Measurements from ENCODE around the gene ANKRD33B.
A peak's percentile ranks its signal among the peaks of the same experiment; 100 is the strongest.

The ANKRD33B gene

DNA sequence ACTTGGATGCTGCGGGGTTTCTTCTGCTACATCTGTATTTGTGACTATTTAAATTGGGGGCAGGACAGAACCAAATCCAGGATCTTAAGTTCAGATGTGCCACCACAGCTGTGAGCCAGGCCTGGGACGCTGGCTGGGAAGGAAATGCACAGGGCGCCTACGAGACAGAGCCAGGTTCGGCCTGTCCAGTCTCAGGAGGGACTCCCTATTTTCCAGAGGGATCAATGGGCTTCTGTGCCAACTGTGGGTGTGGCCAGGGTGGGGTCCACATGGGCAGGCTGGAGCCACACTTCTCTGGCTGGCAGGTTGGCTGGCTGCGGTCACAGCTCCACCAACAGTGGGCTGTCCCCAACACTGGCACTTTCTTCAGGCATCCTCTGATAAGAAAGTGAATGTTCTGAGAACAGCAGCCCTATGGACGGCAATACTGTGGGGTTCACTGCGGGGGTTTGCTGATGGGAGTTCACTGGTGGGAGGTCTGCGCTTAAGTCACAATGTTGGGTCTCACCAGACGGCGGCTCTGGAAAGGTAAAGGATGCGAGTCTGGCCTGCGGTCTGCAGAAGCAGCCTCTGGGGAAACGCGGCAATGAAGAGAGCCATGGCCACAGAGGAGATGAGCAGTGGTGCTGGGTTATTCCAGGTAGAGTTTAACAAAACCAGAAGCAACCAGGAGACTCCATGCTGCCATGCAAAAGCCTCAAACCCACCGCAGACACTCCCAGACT, 119.1 kb downstream of the ANKRD33B start:
- DNase-seq, result no peak

DNA sequence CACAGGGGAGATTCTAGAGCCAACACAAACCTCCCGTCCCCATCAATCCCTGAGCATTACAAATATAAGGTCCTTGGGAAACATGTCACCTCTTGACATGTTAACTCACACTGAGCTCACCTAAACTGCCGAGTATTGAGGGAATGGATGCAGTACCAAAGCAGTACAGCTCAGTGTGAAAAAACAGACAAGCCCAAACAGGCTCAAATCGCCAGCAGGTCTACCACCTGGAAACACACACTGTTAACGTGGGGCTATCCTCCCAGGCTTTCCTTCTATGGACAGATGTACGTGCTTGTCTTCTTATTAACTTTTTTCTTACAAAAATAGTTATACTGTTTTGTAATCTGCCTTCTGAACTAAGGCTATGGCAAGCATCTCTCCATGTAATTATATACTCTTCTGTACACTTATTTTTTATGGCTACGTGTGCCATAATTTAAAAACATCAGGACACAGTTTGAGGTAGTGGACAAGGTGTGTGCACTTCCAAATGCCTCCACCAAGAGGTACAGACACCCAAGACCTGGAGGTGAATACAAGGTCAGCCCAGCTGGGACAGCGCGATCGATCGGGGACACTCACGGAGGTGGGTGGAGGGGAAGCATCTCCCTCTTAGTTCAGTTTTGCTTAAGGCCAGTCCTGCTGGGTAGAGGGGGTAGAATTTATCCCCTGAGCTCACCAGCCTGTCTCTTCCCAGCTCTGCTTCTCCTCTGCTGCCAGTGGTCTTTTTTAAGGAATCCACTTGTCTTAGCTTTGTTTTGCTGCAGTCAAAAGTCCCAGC, 120.6 kb downstream of the ANKRD33B start:
- no peak for DNase-seq

DNA sequence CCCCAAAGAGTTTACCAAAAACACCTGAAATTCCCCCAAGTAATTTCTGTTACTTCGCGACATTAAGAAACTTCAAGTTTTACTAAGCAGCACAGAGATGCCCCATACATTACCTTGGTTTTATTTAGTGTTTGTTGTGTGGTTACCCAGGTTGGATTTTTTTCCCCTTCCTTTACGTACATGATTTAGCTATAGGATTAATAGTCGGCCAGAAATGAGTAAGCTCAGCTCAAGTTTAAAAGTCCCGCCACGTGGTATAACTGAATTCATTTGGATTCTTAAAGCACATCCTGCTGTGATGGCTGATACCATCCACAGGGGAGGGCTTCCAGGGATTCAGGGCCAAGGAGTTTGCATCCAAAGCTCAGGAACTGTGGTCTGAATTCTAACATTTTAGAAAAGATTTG, 121.2 kb downstream of the ANKRD33B start:
- DNase-seq, result no peak

DNA sequence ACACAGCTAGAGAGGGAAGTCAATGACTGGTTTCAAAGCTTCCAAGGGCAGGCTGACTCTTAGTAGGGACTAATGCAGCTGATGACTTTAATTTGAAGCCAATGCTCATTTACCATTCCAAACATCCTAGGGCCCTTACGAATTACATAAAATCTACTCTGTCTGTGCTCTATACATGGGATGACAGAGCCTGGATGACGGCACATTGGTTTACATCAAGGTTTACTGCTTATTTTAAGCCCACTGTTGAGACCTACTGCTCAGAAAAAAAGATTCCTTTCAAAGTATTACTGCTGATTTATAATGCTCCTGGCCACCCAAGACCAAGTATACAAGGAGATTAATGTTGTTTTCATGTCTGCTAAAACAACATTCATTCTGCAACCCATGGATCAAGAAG, 123.0 kb downstream of the ANKRD33B start:
- no peak for DNase-seq

DNA sequence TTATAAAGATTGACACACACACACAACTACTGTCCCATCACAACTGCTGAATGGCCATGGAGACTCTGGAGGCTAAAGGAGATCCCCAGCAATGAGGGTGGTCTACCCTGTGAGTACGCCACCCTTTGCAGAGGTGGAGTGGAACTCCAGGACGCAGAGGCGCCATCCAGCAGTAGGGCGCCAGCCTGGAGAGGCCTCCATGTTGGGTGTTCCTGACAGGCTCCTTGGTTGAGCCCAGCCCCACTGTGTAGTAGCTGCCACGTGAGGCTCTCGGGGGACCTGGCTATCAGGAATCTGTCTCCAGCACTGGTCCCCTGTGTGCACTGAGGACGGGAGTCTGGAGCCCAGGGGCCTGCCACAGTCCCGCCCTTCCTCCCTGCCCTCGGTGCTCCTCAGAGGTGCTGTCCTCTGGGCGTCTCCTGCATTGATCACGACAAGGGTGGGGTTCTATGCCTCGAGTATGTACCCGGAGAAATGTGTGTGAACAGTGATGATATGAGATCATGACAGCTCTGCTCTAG, 124.8 kb downstream of the ANKRD33B start:
- DNase-seq, result no peak

DNA sequence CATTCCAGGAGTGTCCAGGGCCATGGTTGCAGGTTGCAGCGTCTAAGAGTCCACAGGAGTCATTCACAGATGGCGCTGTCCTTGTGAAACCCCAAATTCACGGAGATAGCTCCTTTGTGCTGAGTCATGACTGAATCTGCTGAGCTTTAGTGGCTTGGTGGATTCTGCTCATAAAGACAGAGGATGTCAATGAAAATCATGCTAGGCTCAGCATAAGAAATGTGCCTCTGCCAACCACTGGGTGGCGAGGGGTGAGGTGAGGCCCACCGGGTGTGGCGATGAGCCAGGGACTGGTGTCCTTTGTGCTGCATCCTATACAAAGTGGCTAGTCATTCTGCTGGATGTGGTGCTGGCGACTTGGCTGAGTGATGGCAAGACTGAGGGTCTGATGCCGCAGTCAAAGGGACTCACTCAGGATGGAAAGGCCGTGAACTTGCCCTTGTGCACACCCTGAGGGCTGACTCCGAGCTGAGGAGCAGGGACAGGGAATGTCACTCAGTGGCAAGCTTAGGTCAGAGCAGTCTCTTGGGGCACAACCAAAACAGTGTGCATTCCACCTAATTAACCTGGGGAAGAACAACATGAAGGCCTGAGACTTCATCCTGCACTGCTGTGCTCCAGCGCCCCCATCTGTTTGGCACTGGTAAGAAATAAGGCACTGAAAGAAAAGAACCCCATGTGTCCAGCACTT, 125.7 kb downstream of the ANKRD33B start:
- DNase-seq, result no peak

DNA sequence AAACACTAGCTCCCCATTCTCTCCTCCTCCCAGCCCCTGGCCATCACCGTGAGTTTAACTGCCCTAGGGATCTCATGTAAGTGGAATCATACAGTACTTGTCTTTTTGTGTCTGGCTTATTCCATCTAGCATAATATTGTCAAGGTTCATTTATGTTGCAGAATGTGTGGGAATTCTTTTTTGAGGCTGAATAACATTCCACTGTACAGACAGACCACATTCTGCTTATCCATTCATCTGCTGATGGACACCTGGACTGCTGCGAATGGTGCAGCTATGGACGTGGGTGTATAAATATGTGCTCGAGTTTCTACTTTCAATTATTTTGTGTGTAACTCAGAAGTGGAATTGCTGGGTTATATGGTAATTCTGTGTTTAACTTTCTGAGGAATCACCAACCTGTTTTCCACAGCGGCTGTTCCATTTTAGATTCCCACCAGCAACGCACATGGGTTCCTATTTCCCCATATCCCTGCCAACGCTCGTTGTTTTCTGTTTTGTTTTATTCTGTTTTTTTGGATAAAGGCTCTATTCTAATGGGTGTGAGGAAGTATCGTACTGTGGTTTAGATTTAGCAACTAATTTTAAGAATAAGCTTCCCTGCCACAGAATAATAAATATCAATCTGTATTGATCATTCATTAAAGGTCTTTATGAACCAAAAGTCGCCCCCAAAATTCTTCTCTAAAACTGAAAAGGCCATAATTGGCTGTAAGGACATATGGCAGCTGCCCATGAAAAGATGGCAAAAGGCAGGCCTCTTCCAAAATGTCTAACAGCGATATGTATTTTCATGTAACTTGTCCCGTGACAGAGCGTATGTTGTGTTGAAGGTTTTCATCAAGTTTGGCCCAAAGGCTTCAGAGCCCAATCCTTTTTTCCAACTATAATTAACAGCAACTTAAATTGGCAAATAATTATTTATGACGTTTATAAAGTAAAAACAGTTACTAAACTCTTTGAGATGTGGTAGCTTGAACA, 126.9 kb downstream of the ANKRD33B start:
- DNase-seq, result no peak

DNA sequence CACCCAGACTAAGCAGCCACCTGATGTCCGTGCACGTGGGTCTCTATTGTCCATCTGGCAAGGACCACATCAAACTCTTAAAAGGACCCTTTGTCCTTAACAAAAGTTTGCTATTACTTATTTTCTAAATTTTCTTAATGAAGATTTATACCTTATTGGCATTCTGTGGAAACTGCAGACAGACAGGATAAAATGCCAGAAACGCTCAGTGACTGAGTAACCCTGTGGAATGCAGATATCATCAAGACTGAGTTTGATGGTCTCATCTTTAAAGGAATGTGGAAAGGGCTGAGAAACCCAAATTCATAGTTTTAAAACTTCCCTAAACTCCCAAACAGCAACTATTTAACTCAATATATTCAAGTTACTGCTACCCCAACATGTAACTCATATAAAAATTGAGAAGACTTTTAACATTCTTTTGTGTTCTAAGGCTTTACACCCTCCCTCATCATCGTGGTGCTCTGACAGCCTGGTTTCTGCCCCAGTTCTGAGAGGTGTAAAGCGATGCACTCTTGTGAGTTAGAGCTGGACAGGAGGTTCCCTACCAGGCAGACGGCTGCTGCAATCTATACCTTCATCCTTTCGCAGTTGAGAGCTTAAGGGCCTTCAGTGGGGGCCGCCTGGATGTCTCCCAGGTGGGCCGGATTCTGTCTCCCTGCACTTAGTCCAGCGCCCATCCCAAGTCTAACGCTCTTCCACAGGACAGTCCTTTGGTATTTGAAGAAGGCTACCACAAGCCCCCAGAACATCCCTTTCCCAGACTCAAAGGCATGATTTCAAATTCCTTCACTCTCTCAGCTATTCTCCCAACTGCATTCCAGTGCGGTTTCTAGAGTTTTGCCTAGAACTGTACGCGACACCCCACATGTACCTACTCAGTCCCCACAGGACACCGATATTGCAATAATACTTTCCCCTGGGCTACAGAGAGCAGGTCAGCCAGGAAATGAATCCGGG, 128.2 kb downstream of the ANKRD33B start:
- no peak for DNase-seq

DNA sequence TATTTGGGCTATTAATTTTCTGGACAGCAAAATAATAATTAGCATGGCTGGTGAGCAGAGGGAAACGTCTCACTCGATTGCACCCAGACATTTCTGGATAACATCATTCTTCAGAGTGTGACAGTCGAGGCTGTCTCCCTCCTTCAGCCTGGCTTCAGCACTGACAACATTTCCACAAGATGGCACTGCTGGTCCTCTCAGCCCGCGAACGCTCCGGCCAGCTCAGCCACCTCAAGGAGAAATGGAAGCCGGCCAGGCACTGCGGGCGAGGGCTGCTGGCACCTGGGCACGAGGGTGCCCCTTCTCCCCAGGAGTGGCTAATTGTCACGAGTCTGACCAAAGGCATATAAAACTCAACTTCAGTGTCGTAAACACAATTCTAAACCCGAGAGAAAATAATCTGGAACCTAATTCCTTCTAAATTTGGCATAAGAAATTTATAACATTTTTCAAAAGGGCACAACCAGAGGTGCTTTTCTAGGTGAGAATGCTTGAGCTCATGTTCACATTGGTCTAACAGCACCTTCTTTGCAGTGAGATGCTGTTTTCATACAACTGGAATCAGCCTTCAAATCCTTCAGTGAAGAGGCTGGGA, 131.3 kb downstream of the ANKRD33B start:
- peak; percentile 83 for DNase-seq

DNA sequence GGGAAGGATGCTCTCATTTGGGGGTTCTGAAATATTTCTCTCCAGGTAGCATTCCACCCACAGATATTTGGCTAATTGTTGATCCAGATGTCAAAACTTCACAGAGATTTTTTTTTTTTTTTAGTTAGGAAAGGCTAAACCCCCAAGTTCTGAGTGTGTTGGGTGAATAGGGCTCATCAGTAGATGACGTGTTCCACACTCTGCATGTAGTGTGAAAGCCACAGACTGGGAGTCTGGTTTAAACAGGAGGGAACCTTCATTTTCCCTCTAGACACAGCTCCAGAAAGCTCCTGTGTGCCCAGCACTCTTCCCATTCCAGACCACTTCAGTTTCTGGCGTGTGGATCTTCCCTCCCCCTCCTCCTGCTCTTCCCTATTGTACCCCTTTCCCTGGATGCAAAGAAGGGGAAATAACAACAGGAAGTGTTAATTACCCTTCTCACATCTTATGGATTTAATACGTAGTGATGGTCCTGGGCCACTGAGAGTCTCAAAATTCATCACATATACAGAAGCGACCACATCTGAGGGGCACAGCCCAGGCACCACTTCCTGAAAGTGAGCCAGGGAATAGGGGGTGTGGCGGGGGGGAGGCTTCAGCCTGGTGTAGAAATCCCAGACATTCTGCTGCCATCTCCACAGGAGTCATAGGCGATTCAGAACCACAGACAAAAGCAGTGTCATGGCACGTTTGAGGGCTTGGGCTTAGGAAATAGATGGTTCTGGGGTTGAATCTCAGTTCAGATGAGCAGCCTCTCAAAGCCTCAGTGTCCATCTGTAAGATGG, 132.1 kb downstream of the ANKRD33B start:
- no peak for DNase-seq

DNA sequence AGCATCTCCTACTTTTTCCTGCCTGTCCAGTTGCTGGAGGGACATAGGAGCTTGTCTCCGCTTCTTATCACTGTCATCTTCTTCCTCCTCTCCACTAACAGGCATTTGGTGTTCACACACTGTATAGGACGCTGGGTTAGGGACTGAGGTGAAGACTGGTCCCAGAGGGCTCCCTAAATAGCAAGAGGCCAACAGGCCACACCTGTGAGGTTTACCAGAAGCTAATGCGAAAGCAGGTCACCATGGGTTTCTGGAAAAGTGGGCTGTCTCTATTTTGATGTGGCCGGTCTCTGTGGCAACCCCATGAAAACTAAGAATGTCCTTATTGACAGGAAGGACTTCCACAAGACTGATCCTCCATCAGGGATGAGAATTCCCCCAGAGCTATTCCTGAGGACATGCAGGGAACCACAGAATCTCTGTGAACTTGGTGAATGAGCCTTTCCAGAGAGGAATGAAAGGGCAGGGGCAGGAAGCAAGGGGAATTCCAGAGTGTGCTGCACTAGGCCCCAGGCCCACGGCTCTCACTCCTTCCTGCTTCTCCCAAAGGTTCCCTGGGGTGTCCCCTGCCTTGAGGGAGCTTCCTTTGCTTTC, 135.5 kb downstream of the ANKRD33B start:
- no peak for DNase-seq

DNA sequence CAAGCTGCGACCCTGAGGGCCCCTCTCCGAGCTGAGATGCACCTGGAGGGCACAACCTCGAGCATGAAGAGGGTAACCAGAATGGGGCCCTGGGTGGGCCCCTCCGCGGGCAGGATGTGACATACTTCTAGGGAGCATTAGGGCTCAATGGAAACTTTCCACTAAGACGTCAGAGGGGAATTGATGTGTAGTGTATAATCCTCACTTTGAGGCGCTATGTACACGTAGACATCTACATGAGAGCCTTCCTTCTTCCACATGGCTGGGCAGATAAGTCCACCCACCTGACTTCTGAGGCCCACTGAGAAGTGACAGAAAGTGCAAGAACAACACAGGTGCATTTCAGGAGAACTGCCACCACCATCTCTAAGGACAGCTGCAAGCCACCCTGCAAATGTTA, 136.1 kb downstream of the ANKRD33B start:
- no peak for DNase-seq

DNA sequence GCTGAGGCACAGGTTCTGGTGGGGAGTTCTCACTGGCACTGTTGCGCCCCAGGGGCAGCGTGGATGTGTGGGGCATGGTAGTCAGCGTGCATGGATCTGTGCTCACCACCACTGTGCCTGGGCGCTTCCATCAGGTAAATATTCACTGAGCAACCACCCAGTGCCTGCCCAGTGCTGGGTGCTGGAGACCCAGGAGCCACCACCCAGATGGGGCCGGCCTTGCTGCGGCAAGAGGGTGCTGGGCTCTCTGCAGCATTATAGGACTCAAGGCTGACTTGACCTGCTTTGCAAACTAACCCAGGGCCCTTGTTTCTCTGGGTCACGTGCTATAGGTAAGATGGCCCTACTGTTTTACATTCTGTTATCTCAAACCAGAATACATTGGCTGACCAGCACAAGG, 136.6 kb downstream of the ANKRD33B start:
- no peak for DNase-seq

DNA sequence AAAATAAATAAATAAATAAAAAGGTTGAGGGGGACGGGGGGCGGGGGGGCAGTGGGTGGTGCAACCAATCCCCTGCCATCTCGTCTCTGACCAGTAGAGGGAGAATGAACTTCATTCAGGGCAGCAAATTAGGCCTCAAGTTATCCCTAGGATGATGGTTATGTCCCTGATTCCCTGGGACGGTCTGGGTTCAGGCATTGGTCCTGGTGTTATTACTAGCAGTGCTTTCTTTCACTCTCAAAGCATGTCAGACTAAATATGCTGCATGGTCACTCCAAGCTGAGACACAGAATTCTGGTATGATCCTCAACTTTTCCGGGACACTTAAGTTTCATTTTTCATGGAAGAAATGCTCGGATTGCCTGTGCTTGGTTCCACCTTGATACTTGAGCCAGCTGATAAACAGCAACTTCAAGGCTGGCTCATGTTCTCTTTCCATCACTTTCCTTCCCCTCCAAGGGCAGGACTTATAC, 137.7 kb downstream of the ANKRD33B start:
- no peak for DNase-seq

DNA sequence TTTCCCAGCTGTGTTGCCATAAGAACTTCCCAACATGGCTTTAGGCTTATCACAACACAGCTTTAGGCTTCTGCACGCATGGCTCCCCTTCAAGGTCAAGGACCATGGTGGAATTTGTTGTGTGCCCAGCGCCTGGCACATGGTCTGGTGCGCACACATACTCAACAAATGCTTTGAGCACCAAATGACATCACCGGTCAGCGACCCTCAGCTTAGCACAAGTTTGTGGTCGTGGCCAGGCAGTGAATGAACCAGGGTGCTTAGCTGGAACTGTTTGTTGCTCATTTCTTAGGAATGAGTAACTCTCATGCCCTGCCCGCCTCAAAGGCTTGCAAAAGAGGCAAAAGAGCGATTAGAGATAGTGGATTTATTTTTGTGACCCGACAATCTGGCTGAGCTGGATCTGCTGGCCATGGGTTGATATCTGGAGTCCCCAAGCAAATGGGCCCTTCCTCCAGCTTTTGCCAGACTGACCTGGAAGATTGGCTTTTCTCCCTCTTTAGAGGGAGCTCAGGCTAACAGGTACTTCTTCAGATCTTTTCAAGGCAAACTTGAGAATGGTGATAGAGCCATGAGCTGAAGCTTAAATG, 138.3 kb downstream of the ANKRD33B start:
- no peak for DNase-seq

DNA sequence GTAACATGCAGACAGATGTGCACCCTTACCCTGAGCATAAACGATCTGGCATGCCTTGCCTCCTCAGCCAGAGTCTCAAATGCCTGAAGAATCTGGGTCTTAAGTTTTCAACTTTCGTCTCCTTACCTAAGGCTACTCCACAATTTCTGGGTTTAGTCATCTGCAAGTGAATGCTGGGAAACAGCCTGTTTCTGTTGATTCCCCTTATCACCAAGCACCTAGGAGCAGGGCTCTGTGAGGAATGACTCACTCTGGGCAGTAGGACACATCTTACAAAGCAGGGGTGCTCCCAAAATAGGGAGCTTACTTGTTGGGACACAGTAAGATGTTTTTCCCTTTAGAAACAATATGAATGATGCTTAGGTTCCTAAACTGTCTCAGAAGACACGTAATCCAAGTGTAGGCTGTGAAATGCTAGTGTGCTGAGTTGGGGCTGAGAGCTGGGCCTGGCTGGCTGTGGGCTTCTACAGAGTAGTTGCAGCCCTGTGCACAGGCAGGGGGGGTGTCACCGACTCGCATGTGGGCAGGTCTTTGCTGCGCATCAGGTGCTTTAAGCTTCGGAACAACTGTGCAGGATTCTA, 139.1 kb downstream of the ANKRD33B start:
- no peak for DNase-seq

DNA sequence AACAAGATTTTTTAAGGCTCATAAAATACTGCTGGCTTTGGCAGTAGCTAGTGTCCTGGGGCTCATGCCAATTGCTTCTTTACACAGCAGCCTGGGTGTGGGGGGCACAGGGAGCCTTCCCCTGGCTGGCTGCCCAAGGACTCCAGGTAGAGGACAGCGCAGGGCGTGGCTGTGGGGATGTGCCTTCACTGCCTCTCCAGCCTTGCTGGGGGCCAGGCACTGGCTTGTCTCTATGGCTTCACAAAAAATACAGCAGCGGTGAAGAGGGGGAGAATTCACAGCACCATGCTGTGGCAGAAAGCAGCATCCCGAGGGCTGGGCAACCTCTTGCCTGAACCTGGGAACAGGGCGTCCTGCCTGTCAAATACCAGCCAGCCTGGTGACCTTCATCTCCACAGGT, 139.8 kb downstream of the ANKRD33B start:
- DNase-seq, result no peak

DNA sequence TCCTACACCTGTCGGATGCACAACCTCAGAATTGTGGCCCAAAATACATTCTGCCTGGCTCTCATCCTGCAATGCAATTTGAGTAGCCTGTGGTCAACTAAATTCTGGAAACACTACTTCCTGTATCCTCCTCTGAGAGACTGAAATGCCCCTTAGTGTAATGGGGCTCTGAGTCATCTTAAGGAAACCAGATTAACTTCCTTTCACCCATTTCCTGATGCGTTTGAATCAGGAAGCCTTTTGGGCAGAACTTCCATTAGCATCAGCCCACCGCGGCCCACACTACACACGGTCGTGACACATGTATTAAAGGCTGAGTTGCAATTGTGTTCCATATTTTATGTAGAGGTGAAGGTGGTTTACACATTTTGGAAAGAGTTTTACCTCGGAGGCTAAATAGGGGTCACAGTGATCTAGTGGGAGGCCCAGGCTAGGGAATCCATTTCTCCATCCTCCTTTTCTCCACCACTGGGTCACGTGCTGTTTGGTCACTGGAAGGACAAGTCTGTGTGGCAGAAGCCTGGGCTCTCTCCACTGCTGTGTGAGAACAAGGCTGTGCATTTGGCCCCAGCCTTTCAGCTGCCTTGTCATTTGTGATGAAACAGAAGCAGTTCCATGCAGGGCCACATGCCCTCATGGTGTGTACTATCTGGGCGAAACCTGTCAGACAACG, 141.2 kb downstream of the ANKRD33B start:
- no peak for DNase-seq

Data from retina (tissue), 1 donor.